ENCODE data around the gene SIDT2.

GRCh38 chr11:117197006-117197405, 18.5 kb downstream of the SIDT2 start:
- no peak for TF ChIP-seq ZNF274 (IDR thresholded peaks at IDR 0.05; ENCODE audit: low read depth, low read length)
- no peak for TF ChIP-seq SUZ12 (IDR thresholded peaks at IDR 0.05; ENCODE audit: extremely low read depth, insufficient read depth, insufficient read length)

Data from NT2/D1 (cell line).